ENCODE measurements around the gene KRT6B.
"Not testable (repeated sequence)": the region's sequence is repeated elsewhere in the genome, so short reads cannot be mapped to it uniquely, and the experiment has no call there.

The KRT6B gene

GRCh38 chr12:52469853-52470252 lies 17.9 kb upstream of the KRT6B start:
- no peak for DNase-seq (ENCODE audit: low read depth)

- DNase-seq (ENCODE audit: low read depth), result no peak
Measured at GRCh38 chr12:52464897-52465296, 13.0 kb upstream of the KRT6B start.

GRCh38 chr12:52461693-52462092 lies 9.7 kb upstream of the KRT6B start:
- no peak for DNase-seq (ENCODE audit: low read depth)

GRCh38 chr12:52458861-52459260 lies 6.9 kb upstream of the KRT6B start:
- no peak for DNase-seq (ENCODE audit: low read depth)

GRCh38 chr12:52455821-52456220 lies 3.9 kb upstream of the KRT6B start:
- DNase-seq (ENCODE audit: low read depth), result no peak

- DNase-seq (ENCODE audit: low read depth), result no peak
Measured at GRCh38 chr12:52454411-52455201, 2.7 kb upstream of the KRT6B start.

- DNase-seq (ENCODE audit: low read depth), result no peak
Measured at GRCh38 chr12:52448228-52448627, 3.7 kb downstream of the KRT6B start.

- not testable (repeated sequence) for DNase-seq (ENCODE audit: low read depth)
Measured at GRCh38 chr12:52447196-52447595, 4.8 kb downstream of the KRT6B start.

- no peak for DNase-seq (ENCODE audit: low read depth)
Measured at GRCh38 chr12:52446367-52447045, 5.4 kb downstream of the KRT6B start.

GRCh38 chr12:52445876-52446275 lies 6.1 kb downstream of the KRT6B start:
- DNase-seq (ENCODE audit: low read depth), result no peak

GRCh38 chr12:52444647-52445595 lies 7.0 kb downstream of the KRT6B start:
- DNase-seq (ENCODE audit: low read depth), result no peak

GRCh38 chr12:52443966-52444365 lies 8.0 kb downstream of the KRT6B start:
- no peak for DNase-seq (ENCODE audit: low read depth)

GRCh38 chr12:52442600-52443061 lies 9.3 kb downstream of the KRT6B start:
- peak; percentile 51 for DNase-seq (ENCODE audit: low read depth)

GRCh38 chr12:52441320-52441911 lies 10.5 kb downstream of the KRT6B start:
- no peak for DNase-seq (ENCODE audit: low read depth)

GRCh38 chr12:52440821-52441319 lies 11.1 kb downstream of the KRT6B start:
- no peak for DNase-seq (ENCODE audit: low read depth)

- DNase-seq (ENCODE audit: low read depth), result no peak
Measured at GRCh38 chr12:52439845-52440244, 12.1 kb downstream of the KRT6B start.

GRCh38 chr12:52439420-52439819 lies 12.5 kb downstream of the KRT6B start:
- no peak for DNase-seq (ENCODE audit: low read depth)

- no peak for DNase-seq (ENCODE audit: low read depth)
Measured at GRCh38 chr12:52438305-52439301, 13.3 kb downstream of the KRT6B start.

GRCh38 chr12:52437508-52437907 lies 14.4 kb downstream of the KRT6B start:
- no peak for DNase-seq (ENCODE audit: low read depth)

- DNase-seq (ENCODE audit: low read depth), result no peak
Measured at GRCh38 chr12:52436828-52437474, 15.0 kb downstream of the KRT6B start.
